IMR-90 (cell line): ENCODE data around the gene SPATA24. TPM values are rescaled to one million over a fixed set of nuclear protein-coding genes. Genes with fewer than 3 reads are reported as not detected.
A peak's percentile ranks its signal among the peaks of the same experiment; 100 is the strongest.

ENCODE experiments used
- ATAC-seq: fragments of 200-7000 bp; cut with Tn5 transposase; 2 replicates; pipeline ENCODE4 v1.9.1; 2020; ENCODE audit warnings: low read depth, mild to moderate bottlenecking, moderate library complexity
- BruUV-seq: library from RNA; stranded (reverse); fragments of 400-500 nt; replicated peaks from 2 replicates; lab custom pipeline; 2021; lab: Mats Ljungman, UMichigan
- CTCF ChIA-PET: fragments of 300-600 bp; formaldehyde crosslinking; extraction: SDS; loops from one replicate; lab custom pipeline; 2021; ENCODE audit warnings: antibody characterized with exemption; lab: Yijun Ruan, JAX
- POLR2A ChIA-PET: fragments of 300-600 bp; sonication (Branson Sonifier 250); formaldehyde crosslinking; loops from one replicate; lab custom pipeline; 2022; ENCODE audit warnings: antibody characterized with exemption; ENCODE audit not compliant: unreplicated experiment; lab: Charles Lee
- DNase-seq: peaks from one replicate; pipeline ENCODE4 v3.0.0; 2013
- H2AFZ ChIP-seq: replicated peaks from 2 replicates; pipeline ENCODE3; 2013; ENCODE audit warnings: low read length, mild to moderate bottlenecking; ENCODE audit not compliant: poor library complexity
- H2AK5ac ChIP-seq: 2 replicates; pipeline ENCODE4 v1.6.1; 2013; ENCODE audit warnings: low read depth, low read length, inconsistent platforms
- H2AK9ac ChIP-seq: replicated peaks from 2 replicates; pipeline ENCODE3; 2013; ENCODE audit warnings: mild to moderate bottlenecking, low read depth, low read length, moderate library complexity; ENCODE audit not compliant: poor library complexity
- H2BK120ac ChIP-seq: 2 replicates; pipeline ENCODE4 v1.6.1; 2013; ENCODE audit warnings: low read depth, low read length, inconsistent platforms
- H2BK15ac ChIP-seq: 3 replicates; pipeline ENCODE4 v1.6.1; 2013; ENCODE audit warnings: low read depth, low read length, inconsistent platforms
- H2BK20ac ChIP-seq: 2 replicates; pipeline ENCODE4 v1.6.1; 2013; ENCODE audit warnings: low read depth, mild to moderate bottlenecking, inconsistent platforms, low read length, moderate library complexity
- H2BK5ac ChIP-seq: 2 replicates; pipeline ENCODE4 v1.6.1; 2013; ENCODE audit warnings: mild to moderate bottlenecking, low read depth, low read length, inconsistent platforms; ENCODE audit not compliant: poor library complexity, severe bottlenecking
- H3K14ac ChIP-seq: replicated peaks from 2 replicates; pipeline ENCODE4 v1.6.1; 2013; ENCODE audit warnings: low read depth, low read length, inconsistent platforms
- H3K18ac ChIP-seq: 2 replicates; pipeline ENCODE4 v1.6.1; 2013; ENCODE audit warnings: low read depth, low read length, control low read depth
- H3K23ac ChIP-seq: 2 replicates; pipeline ENCODE4 v1.6.1; 2013; ENCODE audit warnings: low read depth, low read length, inconsistent platforms
- H3K27ac ChIP-seq: 2 replicates; pipeline ENCODE4 v1.5.1; 2013; ENCODE audit warnings: mild to moderate bottlenecking, control low read depth, low read length; ENCODE audit not compliant: insufficient read depth
- H3K27me3 ChIP-seq: 2 replicates; pipeline ENCODE4 v1.6.1; 2013; ENCODE audit warnings: low read length; ENCODE audit not compliant: control insufficient read depth, insufficient read depth
- H3K36me3 ChIP-seq: 2 replicates; pipeline ENCODE4 v1.6.1; 2013; ENCODE audit warnings: low read length, mixed read lengths; ENCODE audit not compliant: control insufficient read depth, insufficient read depth
- H3K4ac ChIP-seq: 2 replicates; pipeline ENCODE4 v1.6.1; 2013; ENCODE audit warnings: low read depth, low read length, inconsistent platforms
- H3K4me1 ChIP-seq: 2 replicates; pipeline ENCODE4 v1.6.1; 2013; ENCODE audit warnings: low read length, mixed read lengths; ENCODE audit not compliant: control insufficient read depth, insufficient read depth
- H3K4me2 ChIP-seq: 2 replicates; pipeline ENCODE4 v1.6.1; 2013; ENCODE audit warnings: low read depth, mild to moderate bottlenecking, control low read depth, low read length, moderate library complexity
- H3K4me3 ChIP-seq: 2 replicates; pipeline ENCODE4 v1.5.1; 2013; ENCODE audit warnings: low read depth, mild to moderate bottlenecking, control low read depth, low read length, moderate library complexity; ENCODE audit not compliant: insufficient read depth
- H3K56ac ChIP-seq: 2 replicates; pipeline ENCODE4 v1.6.1; 2013; ENCODE audit warnings: low read length, inconsistent platforms; ENCODE audit not compliant: insufficient read depth; ENCODE audit errors: extremely low read depth
- H3K79me1 ChIP-seq, 2 experiments: 2 replicates each; pipeline ENCODE4 v1.6.1; 2013; ENCODE audit warnings: low read length in 2 of 2, inconsistent platforms in 1 of 2, low read depth in 1 of 2
- H3K9ac ChIP-seq: 2 replicates; pipeline ENCODE4 v1.6.1; 2013; ENCODE audit warnings: low read depth, low read length, control low read depth
- H3K9me1 ChIP-seq: 2 replicates; pipeline ENCODE4 v1.6.1; 2013; ENCODE audit warnings: low read length, inconsistent platforms; ENCODE audit not compliant: insufficient read depth
- H3K9me3 ChIP-seq: 2 replicates; pipeline ENCODE4 v1.6.1; 2013; ENCODE audit warnings: low read length; ENCODE audit not compliant: control insufficient read depth, insufficient read depth
- H4K20me1 ChIP-seq: 2 replicates; pipeline ENCODE4 v1.6.1; 2013; ENCODE audit warnings: low read length, inconsistent platforms; ENCODE audit not compliant: insufficient read depth
- H4K5ac ChIP-seq: 2 replicates; pipeline ENCODE4 v1.6.1; 2013; ENCODE audit warnings: mild to moderate bottlenecking, low read depth, low read length, control low read depth
- H4K8ac ChIP-seq, 2 experiments: 2 replicates each; pipeline ENCODE4 v1.6.1; 2013; ENCODE audit warnings: low read depth in 2 of 2, low read length in 2 of 2, control low read depth in 1 of 2, inconsistent platforms in 1 of 2
- H4K91ac ChIP-seq: 2 replicates; pipeline ENCODE4 v1.6.1; 2013; ENCODE audit warnings: low read depth, low read length, inconsistent platforms; ENCODE audit not compliant: insufficient read depth
- BHLHE40 ChIP-seq: fragments of 150-350 bp; IDR thresholded peaks from 2 replicates; pipeline ENCODE4 v1.6.1; 2016; ENCODE audit warnings: mild to moderate bottlenecking, low read depth, low read length
- CHD1 ChIP-seq: IDR thresholded peaks from 2 replicates; pipeline ENCODE4 v1.6.1; 2012; ENCODE audit warnings: low read depth, low read length, improper control_type of control experiment
- ELK1 ChIP-seq: fragments of 150-350 bp; IDR thresholded peaks from 2 replicates; pipeline ENCODE4 v1.6.1; 2016; ENCODE audit warnings: low read depth, mild to moderate bottlenecking, low read length, moderate library complexity, borderline replicate concordance
- MAZ ChIP-seq: IDR thresholded peaks from 2 replicates; pipeline ENCODE4 v1.6.1; 2012; ENCODE audit warnings: low read depth, mild to moderate bottlenecking, low read length, improper control_type of control experiment, moderate library complexity, borderline replicate concordance
- MXI1 ChIP-seq: IDR thresholded peaks from 2 replicates; pipeline ENCODE4 v1.6.1; 2012; ENCODE audit warnings: low read depth, mild to moderate bottlenecking, low read length, moderate library complexity, borderline replicate concordance
- POLR2A ChIP-seq: IDR thresholded peaks from 2 replicates; pipeline ENCODE4 v1.6.1; 2012; ENCODE audit warnings: mild to moderate bottlenecking, low read depth, low read length
- RAD21 ChIP-seq: IDR thresholded peaks from 2 replicates; pipeline ENCODE4 v1.6.1; 2012; ENCODE audit warnings: low read length, improper control_type of control experiment
- RCOR1 ChIP-seq: IDR thresholded peaks from 2 replicates; pipeline ENCODE4 v1.6.1; 2012; ENCODE audit warnings: mild to moderate bottlenecking, low read length, improper control_type of control experiment; ENCODE audit not compliant: insufficient replicate concordance
- RFX5 ChIP-seq: IDR thresholded peaks from 2 replicates; pipeline ENCODE4 v1.8.0; 2012; ENCODE audit warnings: low read depth, mild to moderate bottlenecking, low read length, moderate library complexity
- SMC3 ChIP-seq: fragments of 150-350 bp; IDR thresholded peaks from 2 replicates; pipeline ENCODE4 v1.6.1; 2016; ENCODE audit warnings: low read depth, mild to moderate bottlenecking, antibody characterized with exemption, low read length, moderate library complexity
- USF2 ChIP-seq: fragments of 150-350 bp; IDR thresholded peaks from 2 replicates; pipeline ENCODE4 v1.6.1; 2017; ENCODE audit warnings: mild to moderate bottlenecking, antibody characterized with exemption, low read length, low read depth
- WGBS, 2 experiments: methylation state at CpG; one replicate each; pipeline versions ENCODE4 v1.1.5 to v1.1.7; 2013; ENCODE audit warnings: missing lambda C conversion rate in 2 of 2; ENCODE audit not compliant: insufficient read length in 1 of 2; ENCODE audit errors: extremely low coverage in 2 of 2; 5-methylcytosine and 5-hydroxymethylcytosine counted together
- dilution Hi-C: fragments of 300-500 bp; cut with HindIII; formaldehyde crosslinking; loops from one replicate; pipeline ENCODE4 v1.14.3; 2018; ENCODE audit warnings: low sequenced_read_pairs; ENCODE audit not compliant: unreplicated experiment
- in situ Hi-C: fragments of 300-500 bp; cut with MboI; formaldehyde crosslinking; loops from 3 replicates; pipeline ENCODE4 v1.14.3; 2019; ENCODE audit warnings: low sequenced_read_pairs, inconsistent platforms, mixed read lengths
- intact Hi-C: fragments of 100-400 bp; cut with micrococcal nuclease; formaldehyde crosslinking; loops from 2 replicates; pipeline ENCODE4 v1.10.0; 2022
- polyA plus RNA-seq, 3 experiments: library from polyadenylated mRNA; depleted of rRNA; stranded (reverse); fragments of >200 nt; gene quantifications; 2 replicates each; pipeline ENCODE4 v1.2.3, GENCODE V29; 2012; ENCODE audit warnings: low replicate concordance in 1 of 3
- total RNA-seq: library from RNA; depleted of rRNA; stranded (reverse); fragments of >200 nt; gene quantifications from 2 replicates; pipeline ENCODE4 v1.2.3, GENCODE V29; 2012

Gene SPATA24
- total and polyA plus RNA-seq, 2 of the 4 experiments (the other 2 are of a cell fraction), result 4.1 to 4.3 TPM

- TF ChIP-seq BHLHE40 (no peak), ELK1 (no peak), CHD1 (no peak), USF2 (no peak), MAZ (no peak), RFX5 (no peak), RCOR1 (no peak), POLR2A (no peak), MXI1 (no peak), SMC3 (no peak), RAD21 (no peak)
- Histone ChIP-seq H3K14ac (no peak within 1 kb of the TSS), H2AFZ (peak within 1 kb of the TSS; percentile 39), H3K9me3 (peaks cover 16% of the 10 kb centered on the region; the same call in 1 of the 2 replicates), H2AK5ac (peak within 1 kb of the TSS; percentile 15; the same call in 1 of the 2 replicates), H3K36me3 (no peaks in the 10 kb centered on the region), H3K4me2 (no peak within 1 kb of the TSS), H2BK20ac (no peak within 1 kb of the TSS), H4K8ac (no peak within 1 kb of the TSS), H3K79me1 (no peaks in the 10 kb centered on the region), H2AK9ac (peak within 1 kb of the TSS; percentile 51), H4K5ac (no peak within 1 kb of the TSS), H3K18ac (no peak within 1 kb of the TSS), H2BK120ac (no peak within 1 kb of the TSS), H3K4me3 (no peak within 1 kb of the TSS), H3K4me1 (peaks cover 5% of the 10 kb centered on the region; the same call in 1 of the 2 replicates), H3K9ac (no peak within 1 kb of the TSS), H3K27me3 (peaks cover 25% of the 10 kb centered on the region), H2BK5ac (no peak within 1 kb of the TSS), H3K9me1 (no peaks in the 10 kb centered on the region), H3K4ac (no peak within 1 kb of the TSS), H3K27ac (no peak within 1 kb of the TSS), H4K20me1 (no peaks in the 10 kb centered on the region), H3K23ac (no peak within 1 kb of the TSS; the same call in 1 of the 2 replicates), H4K91ac (no peak within 1 kb of the TSS), H3K56ac (no peak within 1 kb of the TSS), H2BK15ac (no peak within 1 kb of the TSS)
- dilution Hi-C loops, result no loop called here
- no peak for ATAC-seq
- DNase-seq, result no peak
- in situ Hi-C loops, result no loop called here
- CTCF ChIA-PET, result no interaction called here
- intact Hi-C loops, result no loop called here
- 63% methylated on average over 2 of the region's 11 CpGs; no CpG with 5 or more reads in 1 of the 2 experiments for WGBS, 2 experiments
- POLR2A ChIA-PET, result no interaction called here
- BruUV-seq, result no TSS peak
Measured at GRCh38 chr5:139389701-139390638, 13.9 kb downstream of the SPATA24 start, which contains the start of gene MZB1. Gene MZB1 (minus strand): TSS chr5:139389913. CDS start chr5:139389856, 57 bp downstream.
